GM08714 (cell line): Measurements from ENCODE around the gene PTGIS.

ENCODE experiments used
- H3K4me3 ChIP-seq: fragments of 200-500 bp; sonication (Bioruptor generic); 2 replicates; pipeline ENCODE4 v1.5.1; 2014; ENCODE audit warnings: mild to moderate bottlenecking, low read length, inconsistent platforms
- ZNF274 ChIP-seq: IDR thresholded peaks from 2 replicates; pipeline ENCODE4 v1.6.1; 2012; ENCODE audit warnings: mild to moderate bottlenecking, low read depth, low read length

The PTGIS gene

GRCh38 chr20:49543071-49543857, 24.7 kb downstream of the PTGIS start:
- no peak for TF ChIP-seq ZNF274
- no peak overlapping the region for H3K4me3 ChIP-seq

DNA sequence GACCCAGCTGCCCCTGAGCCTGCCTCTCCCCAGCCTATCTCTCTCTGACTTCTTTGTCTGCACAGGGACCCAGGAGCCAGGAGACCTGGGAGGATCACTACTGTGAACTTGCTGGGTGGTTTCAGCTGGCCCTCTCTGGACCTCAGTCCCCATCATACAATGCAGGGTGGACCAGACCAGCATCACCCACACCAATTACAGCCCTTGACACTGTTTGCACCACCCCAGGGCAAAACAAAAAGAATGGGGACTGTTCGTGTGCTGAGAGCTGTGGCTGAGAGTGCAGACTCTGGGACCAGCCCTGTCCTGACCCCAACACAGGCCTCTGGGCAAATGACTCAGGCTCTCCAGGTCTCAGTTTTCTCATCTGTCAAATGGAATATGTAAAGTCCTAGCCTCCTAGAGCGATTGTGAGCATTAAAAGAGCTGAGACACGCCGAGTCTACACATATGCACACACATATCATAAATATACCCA, 25.4 kb downstream of the PTGIS start:
- no peak for TF ChIP-seq ZNF274
- H3K4me3 ChIP-seq: no peak overlapping the region

- TF ChIP-seq ZNF274: no peak
These were observed 26.0 kb downstream of the PTGIS start for GRCh38 chr20:49541733-49542513.

DNA sequence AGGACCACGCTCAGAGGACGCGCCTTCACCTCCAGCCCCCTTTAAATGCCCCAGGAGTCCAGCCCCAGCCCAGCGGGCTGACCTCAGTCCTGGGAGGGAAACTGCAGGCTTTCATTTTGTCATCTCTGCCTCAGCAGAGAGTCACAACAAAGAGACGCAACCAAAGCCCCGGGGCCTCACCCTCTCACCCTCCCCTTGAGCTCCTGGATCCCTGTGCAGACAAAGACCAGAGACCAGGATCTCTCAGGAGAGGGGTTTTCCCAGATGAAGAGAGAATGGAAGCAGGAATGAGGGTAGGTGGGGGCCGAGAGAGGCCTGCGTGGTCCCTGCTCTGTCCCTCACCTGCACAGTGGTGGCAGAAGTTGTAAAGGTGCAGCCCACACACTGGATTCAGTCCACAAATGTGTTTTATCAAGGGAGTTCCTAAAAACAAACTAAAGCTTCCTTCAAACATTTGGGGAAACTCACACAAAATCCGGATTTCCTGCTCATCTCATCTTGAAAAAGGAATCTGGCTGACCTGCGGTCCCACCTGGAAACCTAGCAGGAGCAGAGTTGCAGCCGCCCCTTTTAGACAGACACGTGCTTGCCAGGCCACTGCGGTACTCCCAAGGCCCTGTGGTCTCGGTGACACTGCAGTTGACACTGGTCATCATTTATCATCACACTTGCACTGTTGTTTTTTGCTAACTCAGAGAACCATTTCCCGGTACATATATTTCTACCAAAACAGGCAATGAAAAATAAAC, 27.1 kb downstream of the PTGIS start:
- no peak for TF ChIP-seq ZNF274

More at GRCh38 chr20:49541733-49542513, 26.0 kb downstream of the PTGIS start:
- H3K4me3 ChIP-seq: no peak overlapping the region

DNA sequence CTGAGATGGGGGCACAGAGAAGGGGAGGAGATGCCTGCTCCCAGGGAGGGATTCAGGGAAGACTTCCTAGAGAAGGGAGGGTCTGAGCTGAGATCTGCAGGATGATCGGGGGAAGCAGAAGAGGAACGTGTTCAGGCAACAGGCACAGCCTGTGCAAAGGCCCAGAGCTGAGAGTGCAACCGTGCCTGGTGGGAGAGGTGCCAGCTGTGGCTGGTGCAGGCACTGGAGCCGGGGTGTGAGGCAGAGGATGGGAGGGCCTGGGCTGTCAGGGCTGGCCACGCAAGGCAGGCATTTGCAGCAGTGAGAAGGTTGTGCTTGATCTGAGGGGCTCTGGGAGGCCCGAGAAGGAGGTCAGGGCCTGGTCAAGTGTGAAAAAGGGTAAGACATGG, 27.7 kb downstream of the PTGIS start:
- no peak for TF ChIP-seq ZNF274
- no peak overlapping the region for H3K4me3 ChIP-seq

More for the DNA sequence above, 27.1 kb downstream of the PTGIS start:
- no peak overlapping the region for H3K4me3 ChIP-seq

DNA sequence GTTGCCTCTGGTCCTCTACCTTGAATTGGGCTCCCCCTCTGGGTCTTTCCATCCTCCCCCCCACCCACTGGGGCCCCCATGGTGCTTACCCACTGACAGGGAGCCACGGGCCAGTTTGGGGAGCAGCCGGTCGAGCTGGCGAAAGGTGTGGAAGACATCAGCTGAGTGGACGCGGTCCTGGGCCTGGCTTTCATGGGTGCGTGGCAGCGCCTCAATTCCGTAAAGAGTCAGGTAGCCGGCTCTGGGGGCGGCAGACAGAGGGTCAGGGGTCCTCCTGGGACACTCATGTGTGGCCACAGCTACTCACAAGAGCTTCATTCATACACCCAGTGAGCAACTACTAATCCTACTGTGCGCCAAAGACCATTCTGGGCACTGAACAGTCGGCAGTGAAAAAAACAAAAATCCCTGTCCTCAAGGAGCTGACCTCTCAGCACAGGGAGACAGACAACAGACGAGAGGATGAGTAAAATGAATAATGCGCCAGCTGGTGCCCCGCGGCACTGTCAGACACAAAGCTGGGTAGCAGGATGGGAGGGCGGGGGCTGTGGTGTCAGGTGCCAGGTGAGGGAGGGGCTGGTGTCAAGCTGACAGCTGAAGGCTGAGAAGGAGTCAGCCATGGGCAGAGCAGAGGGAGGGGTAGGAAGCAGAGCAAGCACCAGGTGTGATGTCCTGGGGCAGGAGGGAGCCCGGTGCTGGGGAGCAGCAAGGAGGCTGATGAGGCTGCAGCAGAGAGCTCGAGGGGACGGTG, 28.3 kb downstream of the PTGIS start:
- TF ChIP-seq ZNF274: no peak
- H3K4me3 ChIP-seq: no peak overlapping the region

DNA sequence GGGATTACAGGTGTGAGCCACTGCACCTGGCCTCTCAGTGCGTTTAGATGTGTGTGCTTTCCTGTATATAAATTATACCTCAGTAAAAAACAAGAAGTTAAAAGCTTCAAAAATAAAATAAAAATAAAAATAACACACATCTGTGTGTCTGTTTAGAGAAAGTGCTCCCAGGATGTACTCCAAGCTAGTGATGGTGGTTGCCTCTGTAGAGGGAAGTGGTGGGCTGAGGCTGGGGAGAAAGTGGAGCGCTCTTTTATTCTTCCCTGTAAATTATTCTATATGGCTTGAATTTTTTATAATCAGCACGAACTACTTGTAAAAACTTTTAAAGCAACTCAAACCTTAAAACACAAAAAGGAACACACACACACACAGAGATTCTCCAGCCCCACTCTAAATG, 29.0 kb downstream of the PTGIS start:
- TF ChIP-seq ZNF274: no peak
- H3K4me3 ChIP-seq: no peak overlapping the region

GRCh38 chr20:49534255-49534712, 33.7 kb downstream of the PTGIS start:
- H3K4me3 ChIP-seq: no peak overlapping the region
- TF ChIP-seq ZNF274: no peak

DNA sequence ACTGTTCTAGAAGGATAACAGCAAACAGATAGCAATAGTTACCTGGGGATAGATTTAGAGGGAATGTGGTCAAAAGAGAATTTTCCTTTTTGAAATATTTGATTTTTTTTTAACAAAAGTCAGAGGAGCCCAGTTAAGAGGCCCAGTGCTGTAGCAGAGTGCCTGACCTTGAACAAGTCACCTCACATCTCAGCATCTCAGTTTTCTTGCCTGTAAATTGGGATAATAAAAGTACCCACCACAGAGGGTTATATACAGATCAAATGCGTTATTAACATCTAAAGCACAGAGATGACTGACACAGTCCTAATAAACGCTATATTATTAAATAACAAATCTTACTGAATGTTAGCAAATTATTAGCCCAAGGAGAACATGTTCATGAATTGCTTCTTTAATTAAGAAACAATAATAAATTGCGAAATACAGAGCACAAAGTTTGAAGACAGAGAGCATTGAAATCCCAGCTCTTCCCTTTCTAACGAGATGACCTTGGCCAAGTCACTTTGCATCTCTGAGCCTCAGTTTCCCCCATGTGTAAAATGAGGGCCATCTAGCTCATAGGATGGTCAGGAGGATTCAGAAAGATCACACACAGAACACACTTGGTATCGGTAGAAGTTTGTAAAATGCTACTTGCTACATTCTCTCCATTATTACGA, 35.5 kb downstream of the PTGIS start:
- H3K4me3 ChIP-seq: no peak overlapping the region
- TF ChIP-seq ZNF274: no peak

DNA sequence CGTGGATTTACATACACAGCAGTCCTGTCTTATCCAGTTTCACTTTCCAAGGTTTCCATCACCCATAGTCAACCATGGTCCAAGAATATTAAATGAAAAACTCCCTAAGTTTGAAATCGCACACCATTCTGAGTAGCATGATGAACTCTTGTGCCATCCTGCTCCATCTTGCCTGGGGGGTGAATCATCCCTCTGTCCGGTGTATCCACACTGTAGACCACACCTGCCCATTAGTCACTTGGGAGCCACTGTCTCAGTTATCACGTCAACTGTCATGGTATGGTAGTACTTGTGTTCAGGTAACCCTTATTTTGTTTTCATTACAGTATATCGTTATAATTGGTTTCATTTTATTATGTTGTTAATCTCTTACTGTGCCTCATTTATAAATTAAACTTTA, 38.5 kb downstream of the PTGIS start:
- no peak for TF ChIP-seq ZNF274
- no peak overlapping the region for H3K4me3 ChIP-seq

GRCh38 chr20:49526568-49526967, 41.4 kb downstream of the PTGIS start:
- H3K4me3 ChIP-seq: no peak overlapping the region
- TF ChIP-seq ZNF274: no peak

GRCh38 chr20:49526056-49526455, 41.9 kb downstream of the PTGIS start:
- no peak for TF ChIP-seq ZNF274
- H3K4me3 ChIP-seq: no peak overlapping the region

DNA sequence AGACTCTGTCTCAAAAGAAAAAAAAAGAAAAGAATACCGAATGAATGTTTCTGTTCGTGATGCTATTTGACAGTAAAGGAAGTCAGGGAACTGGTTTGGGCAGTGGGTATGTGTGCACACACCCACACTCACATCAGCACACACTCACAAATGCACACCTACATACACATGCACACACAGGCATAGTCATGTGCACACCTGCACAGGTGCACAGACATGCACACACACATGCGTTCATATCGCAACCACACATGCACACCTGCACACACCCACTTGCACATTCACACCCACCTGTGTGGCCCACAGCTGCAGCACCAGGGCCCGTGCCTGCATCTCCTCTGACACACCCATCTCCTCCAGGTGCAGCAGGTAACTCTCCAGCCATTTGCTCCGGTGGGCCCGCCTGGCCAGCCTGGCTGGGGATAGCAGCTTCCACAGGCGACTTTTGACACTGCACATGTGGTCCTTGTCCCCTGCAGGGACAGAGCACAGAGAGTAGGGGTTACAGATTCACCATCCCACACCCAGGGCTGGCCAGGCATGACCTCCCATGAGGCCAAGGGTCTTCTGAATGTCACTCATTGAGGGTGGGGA, 44.1 kb downstream of the PTGIS start:
- no peak overlapping the region for H3K4me3 ChIP-seq
- no peak for TF ChIP-seq ZNF274
